Activated effector memory CD4-positive, alpha-beta T cell treated with anti-CD3 and anti-CD28 coated beads, Interleukin-2, amount 50 U/mL, for 16 hours (primary cell): ENCODE data around the gene MYOD1.

Experiments used
- DNase-seq: peaks from one replicate; pipeline ENCODE4 v3.0.0-alpha.2; 2020

MYOD1 gene

GRCh38 chr11:17751558-17751957 lies 32.2 kb downstream of the MYOD1 start:
- DNase-seq, result no peak

GRCh38 chr11:17752144-17752543 lies 32.8 kb downstream of the MYOD1 start:
- no peak for DNase-seq

DNA sequence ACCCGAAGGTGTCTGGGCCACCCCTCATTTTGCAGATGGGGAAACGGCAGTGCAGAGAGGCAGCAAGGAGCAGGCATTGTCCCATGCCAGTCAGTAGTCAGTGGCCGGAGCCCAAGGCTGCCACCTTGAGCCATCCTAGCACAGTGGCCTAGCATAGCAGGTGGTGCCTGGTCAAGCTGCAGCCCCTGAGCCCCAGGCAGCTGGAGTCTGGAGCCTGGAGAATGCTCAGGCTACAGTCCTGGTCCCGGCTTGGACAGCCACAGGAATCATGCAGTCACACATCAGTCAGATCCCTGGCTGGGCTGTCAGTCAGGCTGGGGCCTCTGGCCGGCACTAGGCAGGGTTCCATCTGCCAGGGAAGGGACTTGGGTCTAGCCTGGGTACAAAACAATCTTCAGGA lies 33.8 kb downstream of the MYOD1 start:
- DNase-seq, result no peak

DNA sequence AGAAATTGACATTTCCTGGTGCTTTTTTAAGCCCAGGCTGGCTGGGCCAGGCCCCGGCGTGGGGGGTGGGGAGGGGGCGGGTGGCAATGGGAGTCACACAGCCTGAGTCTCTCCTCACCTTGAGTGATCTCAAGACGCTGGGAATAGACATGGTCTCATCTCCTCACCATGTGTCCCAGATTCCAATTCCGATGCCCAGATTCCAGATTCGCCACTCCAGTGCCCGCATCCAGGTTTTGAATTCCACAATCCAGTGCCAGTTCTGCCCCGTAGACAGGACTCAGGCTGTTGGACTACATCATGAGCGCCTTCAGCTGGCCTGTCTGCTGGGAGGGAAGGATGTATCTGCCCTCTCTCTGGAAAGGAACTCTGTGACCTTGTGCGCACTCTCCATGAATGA lies 34.3 kb downstream of the MYOD1 start:
- no peak for DNase-seq

GRCh38 chr11:17755891-17756290 lies 36.5 kb downstream of the MYOD1 start:
- no peak for DNase-seq

DNA sequence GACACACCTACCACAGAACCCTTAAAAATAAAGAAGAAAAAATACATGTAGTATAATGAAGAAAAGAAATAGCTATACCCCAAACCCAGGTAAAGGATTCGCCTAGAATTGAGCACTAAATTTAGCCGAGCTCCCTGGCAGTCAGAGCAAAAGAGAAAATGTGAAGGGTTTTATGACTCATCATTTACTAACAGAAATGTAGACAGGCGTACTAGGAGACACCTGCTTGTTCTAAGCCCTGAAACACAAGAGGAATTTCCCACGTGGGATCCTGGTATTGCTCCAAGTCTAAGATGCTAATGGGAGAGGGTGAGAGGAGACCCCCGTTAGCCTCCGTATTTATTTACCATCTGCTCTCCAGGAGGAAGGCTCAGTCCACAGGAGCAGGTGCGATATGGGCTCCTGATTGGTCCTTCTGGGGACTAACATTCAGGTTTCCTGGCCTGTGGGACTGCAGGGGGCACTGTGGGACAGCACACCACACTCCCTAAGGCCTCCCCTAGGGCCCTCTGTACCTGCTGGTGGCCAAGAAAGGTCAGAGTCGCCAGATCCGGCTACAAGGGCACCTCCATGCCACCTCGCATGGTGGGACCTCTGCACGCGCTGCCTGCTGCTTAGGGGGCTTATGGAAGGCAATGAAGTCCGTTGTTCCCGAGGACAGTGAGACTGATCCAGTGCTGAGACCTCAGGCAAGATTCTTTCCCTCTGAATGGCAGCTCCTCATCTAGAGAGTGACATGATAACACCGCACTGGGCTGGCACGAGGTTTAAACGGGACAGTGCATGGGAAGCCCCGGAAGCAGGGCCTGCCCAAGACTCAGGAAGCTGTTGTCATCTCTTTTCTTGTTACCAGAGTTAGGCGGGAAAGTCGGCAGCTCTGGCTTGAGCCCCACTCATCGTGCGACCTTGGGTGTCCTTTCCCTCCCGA lies 41.0 kb downstream of the MYOD1 start:
- no peak for DNase-seq

DNA sequence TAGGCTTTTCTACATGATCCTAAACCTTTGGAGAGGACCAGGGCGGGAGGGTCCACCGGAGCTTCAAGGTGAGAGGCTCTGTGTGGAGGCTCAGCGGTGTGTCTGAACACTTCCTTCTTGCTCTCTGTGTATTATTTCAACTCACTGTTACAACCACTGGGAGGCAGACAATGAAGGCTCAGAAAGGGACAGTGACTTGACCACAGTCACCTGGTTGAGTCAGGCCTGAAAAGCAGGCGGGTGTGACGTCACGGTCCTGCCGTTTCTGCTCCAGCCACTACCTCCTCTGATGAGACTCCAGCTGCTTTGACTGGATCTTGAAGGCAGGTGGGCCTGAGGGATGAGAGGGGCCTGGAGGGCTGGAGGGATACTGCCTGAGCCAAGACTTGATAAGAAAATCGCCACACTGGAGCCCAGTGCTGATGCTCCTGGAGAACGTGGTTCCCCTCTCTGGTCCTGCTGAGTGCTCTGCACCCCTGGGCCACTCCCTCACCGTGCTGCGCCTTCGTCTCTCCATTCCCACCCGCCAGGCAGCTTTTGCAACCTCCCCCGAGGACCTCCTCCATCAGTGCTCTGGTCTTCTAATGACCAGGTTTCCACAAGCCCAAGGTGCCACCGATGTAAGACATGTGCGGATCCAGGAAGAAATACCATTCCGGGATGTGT lies 43.1 kb downstream of the MYOD1 start:
- no peak for DNase-seq

DNA sequence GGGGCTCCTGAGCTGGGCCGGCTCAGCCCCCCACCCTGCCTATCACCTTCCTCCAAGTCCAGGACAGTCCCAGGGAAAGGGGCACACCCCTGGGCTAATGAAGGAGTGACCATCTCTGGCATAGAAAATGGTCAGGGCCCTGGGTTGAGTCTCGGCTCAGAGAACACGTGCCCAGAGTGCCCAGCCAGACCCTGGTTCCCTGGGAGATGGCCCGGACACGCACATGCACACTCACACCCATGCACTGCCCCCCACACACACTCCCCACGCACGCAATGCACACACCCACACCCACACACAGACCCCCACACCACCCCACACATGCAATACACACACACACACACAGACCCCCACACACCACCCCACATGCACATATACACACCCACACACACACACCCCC lies 43.9 kb downstream of the MYOD1 start:
- DNase-seq, result no peak

DNA sequence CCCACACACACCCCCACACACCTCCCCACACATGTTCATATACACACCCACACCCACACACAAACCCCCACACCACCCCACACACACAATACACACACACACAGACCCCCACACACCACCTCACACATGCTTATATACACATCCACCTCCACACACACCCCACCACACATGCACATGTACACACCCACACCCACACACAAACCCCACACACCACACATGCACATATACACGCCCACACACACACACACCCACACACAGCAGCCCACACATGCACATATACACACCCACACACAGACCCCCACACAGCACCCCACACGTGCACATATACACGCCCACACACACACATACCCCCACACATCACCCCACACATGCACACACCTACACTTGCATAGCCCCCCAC lies 44.3 kb downstream of the MYOD1 start:
- no peak for DNase-seq

DNA sequence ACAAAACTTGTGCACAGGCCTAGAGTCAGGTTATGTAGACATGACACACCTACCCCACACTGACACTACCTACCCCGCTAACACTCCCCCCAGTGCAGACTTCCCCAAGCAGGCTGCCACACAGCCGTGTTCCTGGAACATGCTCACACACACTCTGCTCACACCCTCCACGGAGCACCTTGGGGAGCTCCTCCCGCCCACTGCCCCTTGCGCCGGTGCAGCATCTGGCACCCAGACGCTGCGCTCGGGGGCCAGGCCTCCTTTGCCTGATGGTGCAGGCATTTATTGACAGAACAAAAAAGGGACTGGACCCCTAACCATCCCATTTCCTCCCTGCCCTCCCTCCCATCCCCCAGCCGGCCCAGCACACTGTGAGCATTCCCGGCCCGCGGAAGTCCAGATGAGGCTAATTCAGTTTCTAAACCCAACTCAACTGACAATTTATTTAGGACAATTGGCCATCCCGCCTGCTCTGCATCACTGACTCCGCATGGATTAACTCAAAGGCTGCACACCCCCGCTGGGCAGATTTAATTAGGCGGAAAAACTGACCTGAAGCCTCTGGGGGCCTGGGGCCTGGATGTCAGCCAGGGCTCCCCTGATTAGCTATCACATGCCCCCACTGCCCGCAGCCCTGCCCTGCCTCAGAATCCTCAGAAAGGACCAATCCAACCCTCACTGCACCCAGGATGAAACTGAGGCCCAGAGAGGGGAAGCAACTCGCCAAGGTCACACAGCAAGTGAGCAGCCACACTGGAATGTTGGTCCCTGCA lies 45.3 kb downstream of the MYOD1 start:
- no peak for DNase-seq

- no peak for DNase-seq
Observed at GRCh38 chr11:17765356-17766072, 46.1 kb downstream of the MYOD1 start.

DNA sequence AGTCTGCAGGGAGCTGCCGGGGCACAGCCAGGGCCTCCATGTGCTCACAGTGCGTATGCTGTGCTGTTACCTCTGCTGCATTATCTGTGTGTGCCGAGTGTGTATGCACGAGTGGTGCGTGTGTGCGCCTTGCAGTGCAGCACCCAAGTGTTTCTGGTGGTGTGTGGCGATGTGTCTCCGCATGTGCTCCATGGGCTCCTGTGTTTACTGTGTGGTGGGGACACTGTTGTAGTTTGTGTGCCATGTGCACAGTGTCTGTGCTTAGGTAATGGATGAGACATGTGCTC lies 46.6 kb downstream of the MYOD1 start:
- no peak for DNase-seq

DNA sequence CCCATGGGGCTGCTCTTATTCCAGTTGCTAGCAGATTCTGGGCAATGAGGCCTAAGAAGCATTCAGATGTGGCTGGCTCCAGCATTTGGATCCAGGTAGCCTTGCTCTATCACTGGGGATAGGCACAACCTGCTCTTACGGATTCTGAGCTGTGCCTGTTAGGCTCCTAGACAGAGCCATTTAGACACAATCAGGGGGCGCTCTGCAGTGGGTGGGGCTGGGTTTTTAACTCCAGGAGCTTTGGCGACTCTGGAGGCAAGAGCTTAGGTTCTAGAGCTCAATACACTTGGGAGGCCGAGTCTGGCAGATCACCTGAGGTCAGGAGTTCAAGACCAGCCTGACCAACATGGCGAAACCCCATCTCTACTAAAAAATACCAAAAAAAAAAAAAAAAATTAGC lies 47.2 kb downstream of the MYOD1 start:
- no peak for DNase-seq

GRCh38 chr11:17767301-17767885 lies 48.0 kb downstream of the MYOD1 start:
- peak; percentile 42 for DNase-seq

DNA sequence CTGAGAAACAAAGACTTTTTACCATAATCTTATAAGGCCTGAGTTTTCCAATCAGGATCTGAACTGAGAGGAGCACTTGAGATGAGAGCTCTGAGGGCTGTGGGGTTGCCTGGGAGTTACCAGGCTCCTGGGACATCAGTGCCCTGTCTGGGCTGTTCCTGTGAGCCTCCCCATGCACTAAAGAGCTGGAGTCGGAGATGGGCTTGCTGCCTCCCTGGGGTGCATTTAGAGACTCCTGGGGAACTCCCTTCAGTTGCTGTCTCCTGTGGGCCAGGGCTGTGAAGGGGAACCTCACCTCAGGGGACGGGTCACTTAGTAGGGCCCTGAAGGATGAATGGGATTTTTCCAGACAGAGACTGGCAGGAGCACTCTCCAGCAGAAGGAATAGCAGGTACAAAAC lies 48.5 kb downstream of the MYOD1 start:
- peak; percentile 37 for DNase-seq

- DNase-seq, result peak; percentile 45
Observed at GRCh38 chr11:17768547-17768946, 49.2 kb downstream of the MYOD1 start.

DNA sequence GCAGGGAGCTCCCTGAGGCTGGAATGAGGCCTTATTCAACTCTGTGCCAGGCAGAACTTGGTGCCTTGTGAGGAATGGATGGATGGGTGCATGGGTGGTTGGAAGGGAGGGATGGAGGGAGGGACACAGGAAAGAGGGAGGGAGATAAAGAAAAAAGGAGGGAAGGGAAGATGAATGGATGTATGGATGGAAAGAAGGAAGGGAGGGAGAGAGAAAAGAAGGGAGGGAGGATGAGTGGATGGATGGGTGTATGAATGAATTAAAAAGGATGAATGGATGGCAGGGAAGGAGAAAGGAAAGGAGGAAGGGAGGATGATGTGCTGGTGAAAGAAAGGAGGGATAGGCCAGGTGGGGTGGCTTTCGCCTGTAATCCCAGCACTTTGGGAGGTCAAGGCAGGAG lies 49.8 kb downstream of the MYOD1 start:
- DNase-seq, result peak; percentile 38

DNA sequence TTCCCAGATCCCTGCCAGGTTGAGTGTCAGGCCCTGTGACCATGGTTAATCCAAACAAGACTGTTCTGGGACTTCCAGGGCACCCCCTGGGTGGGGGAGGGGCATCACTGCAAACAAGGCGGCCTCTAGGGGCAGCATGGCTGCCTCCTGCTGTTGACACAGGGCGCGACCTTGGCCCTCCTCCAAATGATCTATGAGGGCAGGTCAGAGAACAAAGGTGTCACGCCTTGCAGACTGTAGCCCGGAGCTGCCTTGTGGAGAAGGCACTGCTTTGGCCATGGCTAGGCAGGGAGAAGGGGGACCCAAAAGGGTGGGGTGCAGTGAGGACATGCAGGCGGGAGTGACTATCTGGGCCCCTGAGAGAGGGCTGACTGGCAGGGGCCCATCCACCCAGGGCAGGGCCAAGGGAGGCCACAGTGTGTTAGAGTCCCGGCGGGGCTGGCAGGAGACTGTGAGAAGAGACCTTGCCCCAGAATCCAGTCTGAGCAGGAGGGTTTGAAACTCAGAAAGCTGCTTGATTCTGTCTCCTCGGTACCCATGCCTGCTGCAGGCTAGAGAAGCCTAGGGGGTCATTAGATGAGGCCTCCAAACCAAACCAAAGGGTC lies 50.8 kb downstream of the MYOD1 start:
- peak; percentile 45 for DNase-seq

DNA sequence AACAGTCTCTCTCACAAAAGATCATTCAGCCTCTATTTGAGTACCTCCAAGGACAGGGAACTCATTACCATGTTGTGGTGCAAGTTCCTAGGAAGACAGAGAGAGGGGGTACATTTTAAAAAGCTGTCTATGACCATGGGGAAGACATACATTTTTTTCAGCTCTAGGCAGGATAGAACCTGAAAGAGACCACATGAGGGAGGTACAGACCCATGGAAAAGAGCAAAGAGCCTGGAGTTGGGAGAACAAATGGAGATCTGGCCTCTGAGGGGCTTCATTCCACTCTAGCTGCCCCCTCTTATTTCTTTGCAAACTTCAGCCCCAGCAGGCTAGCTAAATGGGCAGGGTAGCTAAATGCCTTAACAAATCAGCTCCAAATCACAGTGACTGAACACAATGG lies 51.5 kb downstream of the MYOD1 start:
- no peak for DNase-seq

- DNase-seq, result peak; percentile 55
Observed at GRCh38 chr11:17771415-17771814, 52.0 kb downstream of the MYOD1 start.
